ENCODE results near the gene DGKB.

The DGKB gene

DNA sequence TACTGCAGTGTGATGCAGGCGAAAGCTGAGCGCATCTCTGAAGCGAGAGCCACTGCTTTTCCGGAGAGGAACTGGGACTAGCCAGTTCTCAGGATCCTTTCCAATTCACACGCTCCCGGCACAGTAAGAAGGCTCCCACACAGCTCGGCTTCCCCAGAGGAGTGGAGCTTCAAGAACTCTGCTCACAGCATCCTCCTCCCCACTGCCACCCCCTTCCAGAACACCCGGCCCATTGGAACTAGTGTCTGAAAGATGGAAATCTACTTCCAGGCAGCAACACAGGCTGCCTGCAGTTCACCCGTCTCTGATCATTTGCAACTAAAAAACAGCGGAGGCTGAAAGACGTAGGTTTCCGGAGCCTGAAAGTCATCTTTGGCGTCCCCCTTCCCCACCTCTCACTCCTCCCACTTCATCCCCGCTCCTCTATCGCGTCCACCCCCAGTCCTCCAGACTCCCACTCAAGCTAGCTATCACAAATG is at the start of gene DGKB:
Gene DGKB (minus strand): TSS at position 163 of the 479 bp plus-strand sequence.
- H3K27ac Mint-ChIP-seq = no peak within 1 kb of the TSS
- H3K4me3 Mint-ChIP-seq = no peak within 1 kb of the TSS
- no peaks in the 10 kb centered on the region for H3K36me3 Mint-ChIP-seq
- no peaks in the 10 kb centered on the region for H3K27me3 Mint-ChIP-seq
- no peaks in the 10 kb centered on the region for H3K4me1 Mint-ChIP-seq (ENCODE audit: low read depth)
- peaks cover 5% of the 10 kb centered on the region for H3K9me3 Mint-ChIP-seq (ENCODE audit: low read depth)

DNA sequence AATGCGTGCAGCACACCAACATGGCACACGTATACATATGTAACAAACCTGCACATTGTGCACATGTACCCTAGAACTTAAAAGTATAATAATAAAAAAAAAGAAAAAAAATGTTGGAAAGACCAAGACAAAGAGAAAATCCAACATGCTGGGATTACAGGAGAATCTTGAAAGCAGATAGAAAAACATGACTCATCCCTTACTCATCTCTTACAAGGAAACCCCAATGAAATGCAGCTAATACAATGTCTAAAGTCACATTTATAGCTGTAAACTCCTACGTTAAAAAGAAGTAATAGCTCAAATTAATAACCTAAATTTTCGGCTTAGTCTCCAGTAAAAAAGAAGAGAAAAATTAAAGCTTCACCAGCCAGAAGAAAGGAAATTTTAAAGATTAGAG is 47.5 kb upstream of the DGKB start:
- H3K4me1 Mint-ChIP-seq (ENCODE audit: low read depth) = no peaks in the 10 kb centered on the region
- H3K9me3 Mint-ChIP-seq (ENCODE audit: low read depth) = peaks cover 10% of the 10 kb centered on the region
- no peaks in the 10 kb centered on the region for H3K36me3 Mint-ChIP-seq
- H3K27me3 Mint-ChIP-seq = no peaks in the 10 kb centered on the region
- no peak overlapping the region for H3K27ac Mint-ChIP-seq
- no peak overlapping the region for H3K4me3 Mint-ChIP-seq

DNA sequence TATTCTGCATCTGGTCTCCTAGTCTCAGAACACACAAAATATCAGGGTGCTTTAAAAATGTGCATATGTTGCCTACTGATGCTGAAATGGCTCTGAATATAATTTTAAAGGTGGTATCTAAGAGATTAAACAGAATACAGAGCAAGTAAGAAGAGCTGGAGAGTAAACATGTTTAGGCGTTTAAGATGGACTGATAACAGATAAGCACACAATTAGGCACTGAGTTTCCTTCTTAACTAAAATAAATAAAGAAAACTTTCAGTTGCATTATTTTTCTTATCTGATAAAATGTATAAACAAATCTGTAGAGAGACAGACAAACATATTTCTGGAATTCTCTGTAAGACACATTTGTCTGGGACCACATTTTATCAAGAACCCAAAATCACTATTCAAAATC is 35.6 kb upstream of the DGKB start:
- H3K36me3 Mint-ChIP-seq = no peaks in the 10 kb centered on the region
- peaks cover 16% of the 10 kb centered on the region for H3K9me3 Mint-ChIP-seq (ENCODE audit: low read depth)
- H3K4me1 Mint-ChIP-seq (ENCODE audit: low read depth) = no peaks in the 10 kb centered on the region
- H3K4me3 Mint-ChIP-seq = no peak overlapping the region
- no peak overlapping the region for H3K27ac Mint-ChIP-seq
- H3K27me3 Mint-ChIP-seq = no peaks in the 10 kb centered on the region

DNA sequence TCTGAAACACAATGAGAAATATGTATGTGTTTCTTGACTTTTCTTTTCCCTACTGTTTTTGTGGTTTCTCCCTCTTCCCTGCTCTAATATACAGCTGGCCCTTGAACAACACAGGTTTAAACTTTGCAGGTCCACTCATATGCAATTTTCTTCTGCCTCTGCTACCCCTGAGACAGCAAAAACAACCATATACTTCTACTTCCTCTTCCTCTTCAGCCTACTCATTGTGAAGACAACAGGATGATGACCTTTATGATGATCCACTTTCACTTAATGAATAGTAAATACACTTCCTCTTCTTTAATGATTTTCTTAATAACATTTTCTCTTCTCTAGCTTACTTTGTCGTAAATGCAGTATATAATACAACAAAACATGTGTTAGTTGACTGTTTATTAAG is 35.0 kb upstream of the DGKB start:
- no peaks in the 10 kb centered on the region for H3K27me3 Mint-ChIP-seq
- no peak overlapping the region for H3K27ac Mint-ChIP-seq
- no peaks in the 10 kb centered on the region for H3K4me1 Mint-ChIP-seq (ENCODE audit: low read depth)
- H3K36me3 Mint-ChIP-seq = no peaks in the 10 kb centered on the region
- H3K4me3 Mint-ChIP-seq = no peak overlapping the region
- H3K9me3 Mint-ChIP-seq (ENCODE audit: low read depth) = peaks cover 16% of the 10 kb centered on the region

DNA sequence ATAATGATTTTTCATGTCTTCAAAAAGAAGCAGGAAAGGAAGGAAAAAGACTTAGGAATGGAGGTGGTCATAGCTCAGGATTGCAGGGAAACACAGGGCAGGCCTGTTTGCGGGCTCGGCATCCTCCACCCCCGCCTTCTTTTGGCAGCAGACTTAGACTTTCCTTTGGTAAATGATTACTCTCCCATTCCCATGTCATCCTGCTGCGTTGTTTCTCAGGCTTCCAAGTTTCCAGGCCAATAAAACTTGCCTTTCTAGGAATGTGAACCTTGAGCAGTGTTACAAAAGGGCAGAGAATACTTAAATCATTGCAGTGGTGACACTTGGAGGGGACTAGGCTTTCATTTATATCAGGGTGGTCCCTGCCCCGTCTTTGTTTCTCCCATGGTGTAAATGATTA is 34.0 kb upstream of the DGKB start:
- H3K9me3 Mint-ChIP-seq (ENCODE audit: low read depth) = peaks cover 16% of the 10 kb centered on the region
- no peaks in the 10 kb centered on the region for H3K4me1 Mint-ChIP-seq (ENCODE audit: low read depth)
- H3K27me3 Mint-ChIP-seq = no peaks in the 10 kb centered on the region
- H3K36me3 Mint-ChIP-seq = no peaks in the 10 kb centered on the region
- H3K27ac Mint-ChIP-seq = no peak overlapping the region
- no peak overlapping the region for H3K4me3 Mint-ChIP-seq

DNA sequence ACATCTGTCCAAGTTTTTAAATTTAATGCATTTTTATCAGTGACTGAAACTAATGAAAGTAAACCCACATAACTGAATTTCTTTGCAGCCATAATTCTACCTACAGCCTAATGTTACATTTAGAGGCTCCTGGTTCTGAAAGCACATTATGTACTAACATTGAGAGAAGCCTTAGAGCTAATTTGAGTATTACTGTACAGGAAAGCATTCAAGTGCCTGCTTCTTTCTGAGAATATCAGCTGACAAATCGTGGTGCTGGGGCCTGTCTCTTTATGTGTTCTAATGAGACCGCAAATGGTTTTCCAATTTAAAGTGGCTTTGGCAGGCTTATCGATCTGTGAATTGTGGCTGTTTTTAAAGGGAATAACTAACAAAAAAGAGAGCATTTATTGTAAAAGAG is 32.3 kb upstream of the DGKB start:
- H3K27me3 Mint-ChIP-seq = no peaks in the 10 kb centered on the region
- H3K4me3 Mint-ChIP-seq = no peak overlapping the region
- peaks cover 16% of the 10 kb centered on the region for H3K9me3 Mint-ChIP-seq (ENCODE audit: low read depth)
- H3K27ac Mint-ChIP-seq = no peak overlapping the region
- H3K4me1 Mint-ChIP-seq (ENCODE audit: low read depth) = no peaks in the 10 kb centered on the region
- no peaks in the 10 kb centered on the region for H3K36me3 Mint-ChIP-seq

DNA sequence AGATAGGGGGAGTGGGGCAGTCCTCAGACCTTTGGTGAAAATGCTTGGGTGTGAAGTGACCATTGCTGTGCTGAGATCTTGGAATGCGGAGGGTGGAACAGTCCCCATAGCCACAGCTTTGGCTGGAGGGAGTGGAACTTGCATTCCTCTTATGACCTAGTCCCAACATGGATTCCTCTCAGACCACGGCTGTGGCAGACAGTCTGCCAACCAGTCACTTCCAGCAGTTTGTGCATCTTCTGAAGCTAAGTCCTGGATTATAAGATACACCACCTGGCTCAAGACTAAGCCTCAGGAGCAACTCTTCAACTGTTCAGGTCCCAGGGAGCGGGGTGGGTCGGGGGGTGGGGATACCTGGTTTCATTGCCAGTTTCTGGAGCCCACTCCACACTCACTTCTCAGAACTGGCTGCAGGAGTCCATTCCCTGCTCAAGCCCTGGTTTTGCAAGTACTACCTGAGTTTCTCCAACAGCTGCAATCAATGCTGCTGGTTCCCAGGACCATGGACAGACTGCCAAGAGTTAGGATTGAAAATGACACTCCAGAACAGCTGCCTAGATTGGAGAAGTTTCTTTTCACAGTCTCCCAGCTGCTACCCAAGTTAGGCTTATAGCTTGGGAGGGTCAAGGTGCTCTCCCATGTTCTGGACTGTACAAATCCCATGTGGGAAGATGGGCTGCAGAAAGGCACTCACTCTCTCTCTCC is 29.1 kb upstream of the DGKB start:
- Mint-ChIP-seq H3K36me3 (no peaks in the 10 kb centered on the region), H3K27me3 (no peaks in the 10 kb centered on the region), H3K4me3 (no peak overlapping the region), H3K27ac (no peak overlapping the region), H3K4me1 (ENCODE audit: low read depth) (no peaks in the 10 kb centered on the region), H3K9me3 (ENCODE audit: low read depth) (peaks cover 11% of the 10 kb centered on the region)

DNA sequence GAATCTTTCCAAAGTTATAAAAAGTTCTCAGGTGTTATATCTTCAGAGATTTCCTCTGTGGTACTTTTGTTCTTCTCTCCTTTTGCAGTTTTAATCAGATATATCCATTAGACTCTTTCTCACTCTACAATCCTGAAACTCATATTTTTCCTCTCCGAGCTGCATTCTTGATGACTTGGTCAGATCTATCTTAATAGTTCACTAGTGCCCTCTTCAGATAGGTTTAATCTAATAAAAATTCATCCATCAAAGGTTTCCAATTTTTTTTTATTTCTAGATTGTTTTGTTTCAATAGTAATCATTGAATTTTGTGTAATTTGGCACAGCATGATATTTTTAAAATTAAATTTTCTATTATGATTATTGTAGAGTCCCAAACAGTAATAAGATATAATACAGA is 21.8 kb upstream of the DGKB start:
- no peak overlapping the region for H3K27ac Mint-ChIP-seq
- no peaks in the 10 kb centered on the region for H3K27me3 Mint-ChIP-seq
- no peaks in the 10 kb centered on the region for H3K4me1 Mint-ChIP-seq (ENCODE audit: low read depth)
- no peak overlapping the region for H3K4me3 Mint-ChIP-seq
- H3K9me3 Mint-ChIP-seq (ENCODE audit: low read depth) = peaks cover 8% of the 10 kb centered on the region
- H3K36me3 Mint-ChIP-seq = no peaks in the 10 kb centered on the region

DNA sequence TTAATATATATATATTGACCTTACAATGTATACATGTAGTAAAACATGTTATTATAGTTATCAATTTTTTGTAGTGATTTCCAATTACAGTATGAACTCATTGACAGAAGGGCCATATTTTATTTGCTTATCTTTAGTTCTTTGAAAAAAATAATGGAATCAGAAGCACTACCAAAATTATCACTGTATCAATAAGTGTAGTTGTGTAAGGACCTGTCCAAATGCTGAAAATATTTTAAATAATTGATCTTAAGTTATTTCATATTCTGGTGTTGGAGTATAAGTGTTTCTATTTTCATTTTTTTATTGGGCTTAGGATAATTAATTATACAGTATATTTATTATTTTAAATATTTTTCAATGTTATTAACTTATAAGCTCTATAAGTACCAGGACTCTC is 8.5 kb upstream of the DGKB start:
- Mint-ChIP-seq H3K36me3 (no peaks in the 10 kb centered on the region), H3K4me1 (ENCODE audit: low read depth) (no peaks in the 10 kb centered on the region), H3K4me3 (no peak overlapping the region), H3K9me3 (ENCODE audit: low read depth) (peaks cover 7% of the 10 kb centered on the region), H3K27ac (no peak overlapping the region), H3K27me3 (no peaks in the 10 kb centered on the region)

DNA sequence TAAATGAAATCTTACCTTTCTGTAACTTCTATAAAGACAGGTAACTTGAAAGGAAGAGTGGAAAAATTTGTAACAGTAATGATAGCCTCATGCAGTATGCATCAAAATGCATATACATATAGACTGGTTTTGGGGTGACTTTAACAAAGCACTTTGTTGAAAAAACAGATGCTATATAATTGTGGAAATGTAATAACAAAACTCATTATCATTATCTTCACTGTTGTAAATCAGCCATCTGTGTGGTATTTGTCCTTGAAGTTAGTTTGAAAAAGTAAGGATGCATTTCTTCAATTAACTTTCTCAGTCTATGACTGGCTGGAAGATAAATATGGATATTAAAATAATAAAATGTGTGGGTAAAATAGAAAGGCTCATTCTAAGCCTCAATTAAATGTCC is 6.1 kb upstream of the DGKB start:
- H3K9me3 Mint-ChIP-seq (ENCODE audit: low read depth) = peaks cover 7% of the 10 kb centered on the region
- H3K36me3 Mint-ChIP-seq = no peaks in the 10 kb centered on the region
- no peaks in the 10 kb centered on the region for H3K4me1 Mint-ChIP-seq (ENCODE audit: low read depth)
- no peak overlapping the region for H3K27ac Mint-ChIP-seq
- H3K4me3 Mint-ChIP-seq = no peak overlapping the region
- H3K27me3 Mint-ChIP-seq = no peaks in the 10 kb centered on the region

DNA sequence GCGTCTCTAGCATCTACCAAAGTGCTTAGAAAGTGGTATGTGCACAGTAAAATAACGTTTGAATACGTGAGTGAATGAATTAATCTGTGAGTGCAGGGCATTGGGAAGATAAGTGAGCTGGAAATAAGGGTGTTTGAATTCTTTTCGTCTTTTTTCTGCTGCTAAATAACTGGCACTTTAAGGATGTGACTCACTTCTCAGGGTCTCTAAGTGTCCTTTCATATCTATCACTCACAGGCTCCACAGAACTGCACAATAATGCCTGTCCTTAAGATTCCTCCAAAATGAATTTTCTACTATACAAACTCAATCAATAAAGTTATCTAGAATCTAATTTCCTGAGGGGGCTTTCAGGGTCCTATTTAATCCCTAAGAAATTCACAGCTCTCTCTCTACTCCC is 3.2 kb upstream of the DGKB start:
- no peaks in the 10 kb centered on the region for H3K36me3 Mint-ChIP-seq
- H3K4me3 Mint-ChIP-seq = no peak overlapping the region

DNA sequence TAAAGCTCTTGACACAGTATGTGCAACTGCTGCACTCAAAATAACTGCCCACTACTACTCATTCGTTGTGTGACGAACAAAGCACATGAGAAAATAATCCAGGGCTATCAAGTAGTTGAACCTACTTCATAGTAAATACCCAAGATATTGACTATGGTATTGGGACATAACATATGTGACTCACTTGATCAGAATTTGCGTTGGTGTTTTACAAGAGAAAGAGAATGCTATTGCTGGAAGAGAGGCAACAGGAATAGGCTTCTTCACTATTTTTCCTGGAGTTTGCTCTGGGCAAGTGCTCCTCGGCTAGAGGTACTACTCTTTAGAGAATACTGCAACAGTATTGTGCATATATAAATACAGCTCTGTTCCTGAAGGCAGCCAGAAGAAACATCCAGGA is 2.5 kb downstream of the DGKB start:
- no peaks in the 10 kb centered on the region for H3K9me3 Mint-ChIP-seq (ENCODE audit: low read depth)
- H3K4me3 Mint-ChIP-seq = no peak overlapping the region
- no peaks in the 10 kb centered on the region for H3K4me1 Mint-ChIP-seq (ENCODE audit: low read depth)
- no peaks in the 10 kb centered on the region for H3K36me3 Mint-ChIP-seq
- no peak overlapping the region for H3K27ac Mint-ChIP-seq
- H3K27me3 Mint-ChIP-seq = no peaks in the 10 kb centered on the region

More for the DNA sequence above, 3.2 kb upstream of the DGKB start:
- Mint-ChIP-seq H3K9me3 (ENCODE audit: low read depth) (peaks cover 5% of the 10 kb centered on the region), H3K27ac (no peak overlapping the region), H3K4me1 (ENCODE audit: low read depth) (no peaks in the 10 kb centered on the region), H3K27me3 (no peaks in the 10 kb centered on the region)

DNA sequence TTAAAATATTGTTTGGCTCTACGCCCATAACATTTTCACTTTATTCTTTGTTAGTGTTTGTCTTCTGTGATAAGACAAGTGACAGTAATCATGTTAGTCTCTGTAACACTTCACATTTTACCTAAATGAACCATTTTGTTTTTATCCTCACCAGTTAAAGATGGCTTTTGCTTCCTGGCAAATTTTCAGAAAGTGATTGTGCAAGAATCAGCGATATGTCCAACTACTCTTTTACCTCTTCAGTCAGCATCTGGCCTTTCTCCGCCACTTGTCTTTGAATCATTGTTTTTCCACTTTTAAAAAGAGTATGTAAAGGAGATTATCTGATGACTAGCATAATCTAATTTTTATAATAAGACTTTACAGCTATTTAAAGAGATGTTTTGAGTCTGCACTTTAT is 3.5 kb downstream of the DGKB start:
- Mint-ChIP-seq H3K9me3 (ENCODE audit: low read depth) (no peaks in the 10 kb centered on the region), H3K36me3 (no peaks in the 10 kb centered on the region), H3K27ac (no peak overlapping the region), H3K27me3 (no peaks in the 10 kb centered on the region), H3K4me1 (ENCODE audit: low read depth) (no peaks in the 10 kb centered on the region), H3K4me3 (no peak overlapping the region)

DNA sequence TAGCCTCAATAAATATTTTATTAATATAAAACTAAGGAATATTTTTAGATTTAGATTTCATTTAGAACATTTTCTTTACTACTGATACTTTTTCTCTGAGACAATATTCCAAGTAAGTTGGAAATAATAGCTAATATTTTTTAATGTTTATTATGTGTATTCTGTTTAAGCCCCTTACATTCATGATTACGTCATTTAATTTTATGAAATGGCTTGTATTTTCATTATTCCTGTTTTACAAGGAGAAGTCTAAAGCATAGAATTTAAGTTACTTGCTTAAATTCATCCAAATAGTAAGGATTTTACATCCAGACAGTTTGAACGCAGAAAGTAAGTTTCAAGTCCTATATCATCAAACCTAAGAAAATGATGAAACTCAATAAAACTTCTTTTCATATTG is 6.1 kb downstream of the DGKB start:
- Mint-ChIP-seq H3K27ac (no peak overlapping the region), H3K27me3 (no peaks in the 10 kb centered on the region), H3K4me1 (ENCODE audit: low read depth) (no peaks in the 10 kb centered on the region), H3K9me3 (ENCODE audit: low read depth) (no peaks in the 10 kb centered on the region), H3K4me3 (no peak overlapping the region), H3K36me3 (no peaks in the 10 kb centered on the region)

DNA sequence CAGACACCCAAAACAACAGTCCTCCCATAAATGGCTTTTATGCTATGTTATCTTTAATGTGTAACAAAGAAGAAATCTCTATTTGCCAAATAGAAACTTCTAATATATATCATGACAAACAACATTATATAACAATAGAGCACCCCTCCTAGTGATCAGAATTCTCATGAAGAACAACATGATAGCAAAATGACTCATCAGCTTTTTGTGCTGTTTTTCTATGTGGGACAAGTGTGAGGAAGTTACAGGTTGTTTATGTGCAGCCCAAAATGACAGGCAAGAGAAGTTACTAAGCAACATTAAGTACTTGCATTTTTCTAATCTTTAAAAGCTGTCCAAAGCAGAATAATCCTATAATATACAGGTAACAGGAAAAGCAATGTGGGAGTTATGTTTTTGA is 7.7 kb downstream of the DGKB start:
- Mint-ChIP-seq H3K27ac (no peak overlapping the region), H3K36me3 (no peaks in the 10 kb centered on the region), H3K27me3 (no peaks in the 10 kb centered on the region), H3K4me1 (ENCODE audit: low read depth) (no peaks in the 10 kb centered on the region), H3K4me3 (no peak overlapping the region), H3K9me3 (ENCODE audit: low read depth) (no peaks in the 10 kb centered on the region)

DNA sequence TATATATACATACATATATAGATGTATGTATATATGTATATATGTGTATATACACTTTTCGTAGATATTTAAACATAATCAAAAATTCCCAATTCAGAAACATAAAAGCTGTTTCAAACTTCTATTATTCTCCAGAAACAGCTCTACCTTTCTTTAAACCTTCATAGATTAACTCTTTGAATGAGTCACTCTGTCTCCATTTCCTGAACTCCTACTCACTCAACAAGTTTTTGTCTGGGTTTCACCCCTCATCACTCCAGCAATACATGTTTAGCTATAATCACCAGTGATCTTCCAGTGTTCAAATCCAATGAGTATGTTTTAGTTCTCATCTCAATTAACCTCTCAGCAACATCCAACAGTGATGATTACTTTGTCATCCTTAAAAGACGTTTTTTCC is 9.6 kb downstream of the DGKB start:
- H3K27ac Mint-ChIP-seq = no peak overlapping the region
- H3K9me3 Mint-ChIP-seq (ENCODE audit: low read depth) = no peaks in the 10 kb centered on the region
- H3K4me1 Mint-ChIP-seq (ENCODE audit: low read depth) = no peaks in the 10 kb centered on the region
- no peaks in the 10 kb centered on the region for H3K27me3 Mint-ChIP-seq
- no peak overlapping the region for H3K4me3 Mint-ChIP-seq
- no peaks in the 10 kb centered on the region for H3K36me3 Mint-ChIP-seq
